Mesenchymal stem cell (in vitro differentiated cells and primary cell): ENCODE measurements around the gene CMSS1.

Source experiments
- DNase-seq: peaks from one replicate; pipeline ENCODE4 v3.0.0-alpha.2; 2013
- H2AFZ ChIP-seq: one replicate; pipeline ENCODE4 v1.6.1; 2013; ENCODE audit warnings: low read depth, mild to moderate bottlenecking, control low read depth, inconsistent platforms, low read length, moderate library complexity
- H2AK5ac ChIP-seq: 2 replicates; pipeline ENCODE4 v1.6.1; 2013; ENCODE audit warnings: low read length, moderate library complexity, mild to moderate bottlenecking, inconsistent platforms; ENCODE audit not compliant: severe bottlenecking
- H2BK120ac ChIP-seq: one replicate; pipeline ENCODE4 v1.6.1; 2013; ENCODE audit warnings: low read depth, mild to moderate bottlenecking, inconsistent platforms, low read length, moderate library complexity
- H2BK12ac ChIP-seq, 2 experiments: one replicate each; pipeline ENCODE4 v1.6.1; 2013; ENCODE audit warnings: inconsistent platforms in 2 of 2, low read length in 2 of 2, mild to moderate bottlenecking in 2 of 2, moderate library complexity in 2 of 2, control low read depth in 1 of 2
- H2BK15ac ChIP-seq: one replicate; pipeline ENCODE4 v1.6.1; 2013; ENCODE audit warnings: mild to moderate bottlenecking, low read depth, inconsistent platforms; ENCODE audit not compliant: poor library complexity, severe bottlenecking
- H2BK5ac ChIP-seq: 2 replicates; pipeline ENCODE4 v1.6.1; 2013; ENCODE audit warnings: low read depth, mild to moderate bottlenecking, low read length, control low read depth, inconsistent platforms; ENCODE audit not compliant: poor library complexity, severe bottlenecking
- H3K14ac ChIP-seq, 2 experiments: one replicate each; pipeline ENCODE4 v1.6.1; 2013; ENCODE audit warnings: inconsistent platforms in 2 of 2, low read length in 2 of 2, control low read depth in 1 of 2, mild to moderate bottlenecking in 1 of 2, moderate library complexity in 1 of 2
- H3K18ac ChIP-seq, 2 experiments: one replicate each; pipeline ENCODE4 v1.6.1; 2013; ENCODE audit warnings: inconsistent platforms in 2 of 2, low read length in 2 of 2, control low read depth in 1 of 2, low read depth in 1 of 2, mild to moderate bottlenecking in 1 of 2
- H3K23ac ChIP-seq, 2 experiments: one replicate each; pipeline ENCODE4 v1.6.1; 2013; ENCODE audit warnings: inconsistent platforms in 2 of 2, low read length in 2 of 2, mild to moderate bottlenecking in 2 of 2, moderate library complexity in 2 of 2, control low read depth in 1 of 2
- H3K27ac ChIP-seq: 2 replicates; pipeline ENCODE4 v1.5.1; 2013; ENCODE audit warnings: mild to moderate bottlenecking, moderate library complexity, low read length, control low read depth, inconsistent platforms; ENCODE audit not compliant: poor library complexity, severe bottlenecking
- H3K27me3 ChIP-seq, 2 experiments: 2 replicates each; pipeline versions ENCODE4 v1.6.1 to v1.7.0; 2013; ENCODE audit warnings: low read length in 2 of 2, mild to moderate bottlenecking in 2 of 2, moderate library complexity in 2 of 2, control low read depth in 1 of 2, inconsistent platforms in 1 of 2; ENCODE audit not compliant: control insufficient read depth in 1 of 2, insufficient read depth in 1 of 2
- H3K36me3 ChIP-seq, 2 experiments: 2 replicates each; pipeline versions ENCODE4 v1.6.1 to v1.7.0; 2013; ENCODE audit warnings: low read length in 2 of 2, control low read depth in 1 of 2, inconsistent platforms in 1 of 2, low read depth in 1 of 2, mild to moderate bottlenecking in 1 of 2; ENCODE audit not compliant: insufficient read depth in 2 of 2, control insufficient read depth in 1 of 2
- H3K4ac ChIP-seq, 2 experiments: one replicate each; pipeline ENCODE4 v1.6.1; 2013; ENCODE audit warnings: inconsistent platforms in 2 of 2, low read length in 2 of 2, mild to moderate bottlenecking in 2 of 2, moderate library complexity in 2 of 2, control low read depth in 1 of 2, low read depth in 1 of 2
- H3K4me1 ChIP-seq: 2 replicates; pipeline ENCODE4 v1.6.1; 2013; ENCODE audit warnings: low read depth, low read length, control low read depth; ENCODE audit not compliant: control insufficient read depth, insufficient read depth
- H3K4me2 ChIP-seq: 2 replicates; pipeline ENCODE4 v1.6.1; 2013; ENCODE audit warnings: low read length, mild to moderate bottlenecking, inconsistent platforms; ENCODE audit not compliant: poor library complexity, severe bottlenecking
- H3K4me3 ChIP-seq, 2 experiments: 2 replicates each; pipeline versions ENCODE4 v1.5.1 to v1.7.0; 2013; ENCODE audit warnings: low read length in 2 of 2, mild to moderate bottlenecking in 2 of 2, control low read depth in 1 of 2, low read depth in 1 of 2; ENCODE audit not compliant: insufficient read depth in 1 of 2
- H3K79me1 ChIP-seq: replicated peaks from 2 replicates; pipeline ENCODE4 v1.6.1; 2013; ENCODE audit warnings: mild to moderate bottlenecking, control low read depth, low read length, inconsistent platforms; ENCODE audit not compliant: poor library complexity, severe bottlenecking
- H3K9ac ChIP-seq: 2 replicates; pipeline ENCODE4 v1.7.0; 2013; ENCODE audit warnings: mild to moderate bottlenecking, low read length, moderate library complexity
- H3K9me3 ChIP-seq: 2 replicates; pipeline ENCODE4 v1.7.0; 2013; ENCODE audit warnings: mild to moderate bottlenecking, low read length; ENCODE audit not compliant: control insufficient read depth
- H4K8ac ChIP-seq: one replicate; pipeline ENCODE4 v1.6.1; 2013; ENCODE audit warnings: inconsistent platforms, mild to moderate bottlenecking, low read length, moderate library complexity
- H4K91ac ChIP-seq: one replicate; pipeline ENCODE4 v1.6.1; 2013; ENCODE audit warnings: mild to moderate bottlenecking, low read length, inconsistent platforms
- WGBS: methylation state at CpG from one replicate; pipeline ENCODE4 v1.1.7; 2013; ENCODE audit warnings: mixed read lengths; 5-methylcytosine and 5-hydroxymethylcytosine counted together

CMSS1 gene

DNA sequence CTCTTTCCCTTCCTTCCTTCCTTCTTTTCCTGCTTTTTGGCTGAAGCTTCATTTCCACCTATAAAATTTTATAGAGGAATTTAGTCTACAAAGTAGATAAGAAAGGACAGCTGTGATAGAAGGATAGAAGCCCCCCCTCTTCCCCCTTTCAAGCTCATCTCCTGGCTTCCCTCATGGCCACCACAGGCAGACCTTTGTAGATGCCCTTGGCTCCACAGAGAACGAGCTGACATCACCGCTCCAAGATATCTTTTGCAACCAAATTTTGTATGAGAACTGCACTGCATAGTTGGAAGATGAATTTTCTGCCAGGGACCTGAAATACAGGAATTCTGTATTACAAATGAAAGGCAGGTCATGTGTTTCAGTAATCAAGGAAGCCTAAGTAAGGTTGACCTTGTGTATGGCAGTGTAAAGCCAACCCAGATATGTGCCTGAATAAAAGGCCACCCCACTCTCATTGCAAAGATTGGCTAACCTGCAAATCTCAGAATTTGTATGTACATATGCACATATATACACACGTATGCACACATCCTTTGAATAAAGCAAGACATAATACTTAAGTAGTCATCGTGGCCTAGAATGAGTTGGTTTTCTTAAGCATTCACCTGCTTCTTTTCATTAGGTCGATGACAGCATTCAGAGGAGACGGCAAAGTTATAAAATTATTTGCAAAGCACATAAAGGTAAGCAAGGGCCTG is 353.7 kb downstream of the CMSS1 start:
- Histone ChIP-seq H2AFZ (no peak overlapping the region), H3K23ac (no peak overlapping the region), H3K79me1 (no peaks in the 10 kb centered on the region), H2BK120ac (no peak overlapping the region), H3K9me3 (no peaks in the 10 kb centered on the region), H2BK15ac (no peak overlapping the region), H3K18ac (no peak overlapping the region), H3K36me3 (peaks cover 0 to 8% of the 10 kb centered on the region in 2 experiments), H3K9ac (no peak overlapping the region), H3K4me1 (no peaks in the 10 kb centered on the region), H3K14ac (no peak overlapping the region), H2AK5ac (no peak overlapping the region), H4K91ac (no peak overlapping the region), H3K4me2 (no peak overlapping the region), H2BK5ac (no peak overlapping the region), H3K27ac (no peak overlapping the region), H3K4ac (no peak overlapping the region), H4K8ac (no peak overlapping the region), H3K27me3 (no peaks in the 10 kb centered on the region), H3K4me3 (no peak overlapping the region), H2BK12ac (no peak overlapping the region)
- WGBS, result 95% methylated on average over 6 of the region's 6 CpGs
- DNase-seq, result no peak

- Histone ChIP-seq H3K4me2 (no peak overlapping the region), H3K79me1 (no peaks in the 10 kb centered on the region), H3K14ac (no peak overlapping the region), H3K27me3 (no peaks in the 10 kb centered on the region), H2BK120ac (no peak overlapping the region), H3K36me3 (peaks cover 0 to 16% of the 10 kb centered on the region in 2 experiments), H3K9ac (no peak overlapping the region), H4K8ac (no peak overlapping the region), H3K4me1 (no peaks in the 10 kb centered on the region), H3K4me3 (no peak overlapping the region), H3K23ac (no peak overlapping the region), H3K9me3 (peaks cover 5% of the 10 kb centered on the region), H2AK5ac (no peak overlapping the region), H2AFZ (no peak overlapping the region), H3K4ac (no peak overlapping the region), H4K91ac (no peak overlapping the region), H2BK5ac (no peak overlapping the region), H2BK12ac (no peak overlapping the region), H3K27ac (no peak overlapping the region), H3K18ac (no peak overlapping the region), H2BK15ac (no peak overlapping the region)
- no peak for DNase-seq
- 71% methylated on average over 1 of the region's 1 CpG for WGBS
Measured at GRCh38 chr3:100173961-100174360, 356.3 kb downstream of the CMSS1 start.

- no peak for DNase-seq
- peak overlapping the region in 1 of 2 experiments; percentile 2 for H3K4ac ChIP-seq
- no peak overlapping the region for H2BK5ac ChIP-seq
- no peak overlapping the region for H3K27ac ChIP-seq
- peak overlapping the region; percentile 15 for H4K8ac ChIP-seq
- H3K4me1 ChIP-seq, result no peaks in the 10 kb centered on the region
- H3K9me3 ChIP-seq, result peaks cover 16% of the 10 kb centered on the region
- H4K91ac ChIP-seq, result no peak overlapping the region
- no peak overlapping the region for H3K4me2 ChIP-seq
- H3K27me3 ChIP-seq, result no peaks in the 10 kb centered on the region
- no peak overlapping the region for H3K9ac ChIP-seq
- H3K4me3 ChIP-seq, result no peak overlapping the region
- no peak overlapping the region for H2BK120ac ChIP-seq
- H3K14ac ChIP-seq, result no peak overlapping the region
- H2BK15ac ChIP-seq, result no peak overlapping the region
- H3K18ac ChIP-seq, result no peak overlapping the region
- H3K79me1 ChIP-seq, result no peaks in the 10 kb centered on the region
- no peak overlapping the region for H2AK5ac ChIP-seq
- H3K36me3 ChIP-seq, result peaks cover 8 to 17% of the 10 kb centered on the region in 2 experiments
- no peak overlapping the region for H2AFZ ChIP-seq
- over 99% methylated on average over 4 of the region's 6 CpGs for WGBS
- H3K23ac ChIP-seq, result no peak overlapping the region
- H2BK12ac ChIP-seq, result peak overlapping the region in 1 of 2 experiments; percentile 42
Measured at GRCh38 chr3:100175637-100176280, 358.1 kb downstream of the CMSS1 start.

GRCh38 chr3:100179692-100180349 is 362.2 kb downstream of the CMSS1 start:
- H2BK5ac ChIP-seq, result no peak overlapping the region
- H2AFZ ChIP-seq, result no peak overlapping the region
- H3K27ac ChIP-seq, result no peak overlapping the region
- no peaks in the 10 kb centered on the region for H3K4me1 ChIP-seq
- WGBS, result 91% methylated on average over 4 of the region's 4 CpGs
- H4K91ac ChIP-seq, result no peak overlapping the region
- no peak overlapping the region for H3K18ac ChIP-seq
- no peaks in the 10 kb centered on the region for H3K79me1 ChIP-seq
- peak overlapping the region in 1 of 2 experiments; percentile 8 for H3K4me3 ChIP-seq
- H2BK12ac ChIP-seq, result no peak overlapping the region
- H3K23ac ChIP-seq, result no peak overlapping the region
- no peak overlapping the region for H2AK5ac ChIP-seq
- no peak overlapping the region for H2BK15ac ChIP-seq
- peaks cover 8 to 9% of the 10 kb centered on the region in 2 experiments for H3K36me3 ChIP-seq
- no peak overlapping the region for H4K8ac ChIP-seq
- no peaks in the 10 kb centered on the region for H3K27me3 ChIP-seq
- H3K9ac ChIP-seq, result no peak overlapping the region
- DNase-seq, result no peak
- no peak overlapping the region for H3K14ac ChIP-seq
- H3K4ac ChIP-seq, result no peak overlapping the region
- H3K9me3 ChIP-seq, result peaks cover 16% of the 10 kb centered on the region
- no peak overlapping the region for H3K4me2 ChIP-seq
- H2BK120ac ChIP-seq, result no peak overlapping the region
